Measurements from ENCODE around the gene PPARA.

- no peak for TF ChIP-seq MXI1 (conservative IDR thresholded peaks at IDR 0.05; ENCODE audit: poor library complexity, severe bottlenecking)
- no peak for TF ChIP-seq CTCF (IDR thresholded peaks at IDR 0.05; ENCODE audit: poor library complexity, severe bottlenecking)
- TF ChIP-seq TAF1 (IDR thresholded peaks at IDR 0.05; ENCODE audit: low read depth), result no peak
Measured at GRCh38 chr22:46147061-46147460, 3.3 kb upstream of the PPARA start.
